ENCODE measurements around the gene STIP1. TPM values are rescaled to one million over a fixed set of nuclear protein-coding genes. Genes with fewer than 3 reads are reported as not detected.

Gene STIP1
- total and polyA plus RNA-seq, 2 of the 8 experiments (the other 6 are each of a cell fraction or from before 2014, with no cell fraction given), result 140 to 329 TPM

DNA sequence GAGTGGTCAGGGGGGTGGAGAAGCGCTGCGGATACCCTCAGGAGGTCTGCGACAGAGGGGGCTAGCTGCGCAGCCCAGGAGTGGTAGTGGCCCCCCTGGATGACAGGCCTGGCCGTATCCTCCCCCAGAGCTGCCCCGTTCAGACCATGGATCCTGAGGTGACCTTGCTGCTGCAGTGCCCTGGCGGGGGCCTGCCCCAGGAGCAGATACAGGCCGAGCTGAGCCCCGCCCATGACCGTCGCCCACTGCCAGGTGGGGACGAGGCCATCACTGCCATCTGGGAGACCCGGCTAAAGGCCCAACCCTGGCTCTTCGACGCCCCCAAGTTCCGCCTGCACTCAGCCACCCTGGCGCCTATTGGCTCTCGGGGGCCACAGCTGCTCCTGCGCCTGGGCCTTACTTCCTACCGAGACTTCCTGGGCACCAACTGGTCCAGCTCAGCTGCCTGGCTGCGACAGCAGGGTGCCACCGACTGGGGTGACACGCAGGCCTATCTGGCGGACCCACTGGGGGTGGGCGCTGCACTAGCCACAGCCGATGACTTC is 40.6 kb downstream of the STIP1 start:
- peak overlapping the region; percentile 63 to 90 (median 84) for H3K4me3 ChIP-seq (ENCODE audit: extremely low read depth in 1 of 4, insufficient read depth in 2 of 4, low read depth in 3 of 4, low read length in 4 of 4)
- H3K23ac ChIP-seq (ENCODE audit: insufficient read length), result no peak overlapping the region
- H3K4ac ChIP-seq (replicated peaks; ENCODE audit: insufficient read length, low read depth, low read length), result peak overlapping the region; percentile 87
- DNase-seq (ENCODE audit: low read depth in 1 of 2, low spot score in 2 of 2) (no peak), FAIRE-seq (no peak)
- H2AK5ac ChIP-seq (ENCODE audit: low read depth, low read length), result peak overlapping the region; percentile 67; the same call in 1 of the 2 replicates
- no peak overlapping the region; the same call in 1 of the 2 replicates for H4K8ac ChIP-seq (ENCODE audit: extremely low read depth, insufficient read depth, low read length)
- H3K4me1 ChIP-seq (replicated peaks in 1 of 4; ENCODE audit: control insufficient read depth in 3 of 4, insufficient read depth in 4 of 4, low read length in 3 of 4), result peaks cover 0 to 25% (median 16%) of the 10 kb centered on the region in 4 experiments; a peak in 6 of 7 replicates
- H2BK20ac ChIP-seq (ENCODE audit: low read length), result no peak overlapping the region
- peaks cover 16% of the 10 kb centered on the region for H3K23me2 ChIP-seq (ENCODE audit: low read depth, low read length)
- H3K79me2 ChIP-seq (ENCODE audit: control insufficient read depth in 1 of 2, insufficient read depth in 2 of 2, low read length in 2 of 2), result no peaks in the 10 kb centered on the region
- POLR2A ChIA-PET (ENCODE audit: partially characterized antibody), result interaction anchor here (1.0 to 14.1 kb wide), 12 partner anchors 12 to 91 kb away, joined by 3 to 253 read pairs (median 7); partner anchors contain the start of genes FERMT3, FKBP2, PLCB3 and PPP1R14B
- peaks cover 0 to 7% (median 1%) of the 10 kb centered on the region in 4 experiments; a peak in 2 of 8 replicates for H3K36me3 ChIP-seq (ENCODE audit: control insufficient read depth in 2 of 4, insufficient read depth in 4 of 4, low read length in 3 of 4)
- H3K27me3 ChIP-seq (replicated peaks in 1 of 4; ENCODE audit: control insufficient read depth in 3 of 4, extremely low read depth in 1 of 4, insufficient read depth in 3 of 4, low read length in 3 of 4), result no peaks in the 10 kb centered on the region
- H3K9me3 ChIP-seq (ENCODE audit: insufficient read depth in 2 of 2, low read depth in 1 of 2, low read length in 1 of 2), result no peaks in the 10 kb centered on the region
- H3K18ac ChIP-seq (ENCODE audit: extremely low read depth, low read length), result peak overlapping the region; percentile 90
- peak overlapping the region; percentile 77 for H2BK5ac ChIP-seq (ENCODE audit: low read depth, low read length)
- peaks cover 0 to 7% of the 10 kb centered on the region in 2 experiments for H4K20me1 ChIP-seq (replicated peaks in 1 of 2; ENCODE audit: control insufficient read depth in 1 of 2, insufficient read depth in 2 of 2, low read length in 2 of 2)
- H3K14ac ChIP-seq (ENCODE audit: insufficient read length), result no peak overlapping the region
- CTCF ChIA-PET (ENCODE audit: partially characterized antibody), result interaction anchor here (0.6 to 6.5 kb wide), 15 partner anchors 10 to 130 kb away, joined by 3 to 64 read pairs (median 4); partner anchors contain the start of genes FERMT3, FKBP2, KCNK4 and PLCB3
- H3K79me1 ChIP-seq (ENCODE audit: low read depth, low read length), result no peaks in the 10 kb centered on the region
- H3K4me2 ChIP-seq (ENCODE audit: insufficient read depth in 1 of 2, low read depth in 2 of 2, low read length in 2 of 2), result peak overlapping the region; percentile 72 to 93
- H3K56ac ChIP-seq (replicated peaks; ENCODE audit: insufficient read length, low read depth, low read length), result peak overlapping the region; percentile 52
- 26% methylated on average over 24 of the region's 26 CpGs; no CpG with 5 or more reads in 1 of the 2 experiments for WGBS, 2 experiments (ENCODE audit: extremely low coverage in 1 of 2, insufficient coverage in 1 of 2, insufficient read length in 1 of 2, insufficient replicate concordance in 2 of 2, low coverage in 1 of 2, low lambda C conversion rate in 2 of 2, missing lambda C conversion rate in 1 of 2)
- H3K9ac ChIP-seq (replicated peaks in 1 of 4; ENCODE audit: extremely low read depth in 1 of 4, low read depth in 3 of 4, low read length in 3 of 4), result peak overlapping the region in 2 of 4 experiments; percentile 62 to 66; a peak in 4 of 7 replicates
- H3K27ac ChIP-seq (ENCODE audit: low read depth, low read length), result no peak overlapping the region
- TF ChIP-seq CEBPB (IDR thresholded peaks at IDR 0.05; ENCODE audit: low read depth, low read length), result no peak
- no peak for TF ChIP-seq SP1 (IDR thresholded peaks at IDR 0.05; ENCODE audit: low read depth, low read length)
- TF ChIP-seq SRF (IDR thresholded peaks at IDR 0.05; ENCODE audit: low read depth, low read length), result no peak
- no peak for TF ChIP-seq TEAD4 (IDR thresholded peaks at IDR 0.05; ENCODE audit: low read depth, low read length)
- no peak for TF ChIP-seq RXRA (IDR thresholded peaks at IDR 0.05; ENCODE audit: insufficient read depth, low read depth, low read length)
- TF ChIP-seq BRCA1 (IDR thresholded peaks at IDR 0.05; ENCODE audit: low read depth, low read length), result no peak
- no peak for TF ChIP-seq YY1 (IDR thresholded peaks at IDR 0.05; ENCODE audit: low read depth, low read length)
- no peak for TF ChIP-seq EGR1 (IDR thresholded peaks at IDR 0.05; ENCODE audit: borderline replicate concordance, low read depth, low read length)
- TF ChIP-seq, protein P1, sequence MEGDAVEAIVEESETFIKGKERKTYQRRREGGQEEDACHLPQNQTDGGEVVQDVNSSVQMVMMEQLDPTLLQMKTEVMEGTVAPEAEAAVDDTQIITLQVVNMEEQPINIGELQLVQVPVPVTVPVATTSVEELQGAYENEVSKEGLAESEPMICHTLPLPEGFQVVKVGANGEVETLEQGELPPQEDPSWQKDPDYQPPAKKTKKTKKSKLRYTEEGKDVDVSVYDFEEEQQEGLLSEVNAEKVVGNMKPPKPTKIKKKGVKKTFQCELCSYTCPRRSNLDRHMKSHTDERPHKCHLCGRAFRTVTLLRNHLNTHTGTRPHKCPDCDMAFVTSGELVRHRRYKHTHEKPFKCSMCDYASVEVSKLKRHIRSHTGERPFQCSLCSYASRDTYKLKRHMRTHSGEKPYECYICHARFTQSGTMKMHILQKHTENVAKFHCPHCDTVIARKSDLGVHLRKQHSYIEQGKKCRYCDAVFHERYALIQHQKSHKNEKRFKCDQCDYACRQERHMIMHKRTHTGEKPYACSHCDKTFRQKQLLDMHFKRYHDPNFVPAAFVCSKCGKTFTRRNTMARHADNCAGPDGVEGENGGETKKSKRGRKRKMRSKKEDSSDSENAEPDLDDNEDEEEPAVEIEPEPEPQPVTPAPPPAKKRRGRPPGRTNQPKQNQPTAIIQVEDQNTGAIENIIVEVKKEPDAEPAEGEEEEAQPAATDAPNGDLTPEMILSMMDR (IDR thresholded peaks at IDR 0.05; ENCODE audit: control extremely low read depth in 1 of 3, insufficient read depth in 1 of 3, low read depth in 1 of 3, low read length in 3 of 3), result no peak
- TF ChIP-seq CBX8 (IDR thresholded peaks at IDR 0.05; ENCODE audit: borderline replicate concordance, low read depth, low read length), result no peak
- 0 out of 2 replicates have a peak overlapping the region, but pooled peaks have one; percentile 55 for H2BK12ac ChIP-seq (ENCODE audit: low read depth, low read length)
- no peak overlapping the region; the same call in 1 of the 2 replicates for H2BK15ac ChIP-seq (ENCODE audit: low read length)
- H4K91ac ChIP-seq (replicated peaks; ENCODE audit: insufficient read length, low read length), result peak overlapping the region; percentile 77
- peak overlapping the region; percentile 75 for H4K5ac ChIP-seq (ENCODE audit: insufficient read length, low read depth, low read length)
- H2BK120ac ChIP-seq (replicated peaks; ENCODE audit: low read depth, low read length), result no peak overlapping the region
- no peak overlapping the region for H2AFZ ChIP-seq (ENCODE audit: low read length)

All from H1 (cell line).